Hippocampal formation (tissue), 2 donors: ENCODE data around the gene GFRA1.

ENCODE experiments used
- DNase-seq, 2 donors: peaks; one replicate each; lab custom pipeline; 2025; lab: John Stamatoyannopoulos, UW

The GFRA1 gene

DNA sequence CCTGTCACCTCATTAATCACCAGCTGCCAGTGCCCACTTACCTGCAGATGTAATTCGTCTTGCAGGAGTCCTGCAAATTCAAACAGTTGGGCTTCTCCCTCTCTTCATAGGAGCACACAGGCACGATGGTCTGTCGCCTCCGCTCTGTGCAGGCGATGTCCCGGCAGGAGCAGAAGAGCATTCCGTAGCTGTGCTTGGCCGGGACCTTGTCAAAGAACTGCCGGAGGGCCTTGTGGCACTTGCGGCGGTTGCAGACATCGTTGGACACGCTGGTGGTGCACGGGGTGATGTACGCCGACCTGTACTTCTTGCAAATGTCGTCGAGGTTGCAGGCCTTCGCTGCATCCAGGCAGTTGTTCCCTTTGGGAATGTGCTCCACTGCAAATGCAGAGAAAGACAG lies 147.8 kb downstream of the GFRA1 start:
- no peak for DNase-seq

DNA sequence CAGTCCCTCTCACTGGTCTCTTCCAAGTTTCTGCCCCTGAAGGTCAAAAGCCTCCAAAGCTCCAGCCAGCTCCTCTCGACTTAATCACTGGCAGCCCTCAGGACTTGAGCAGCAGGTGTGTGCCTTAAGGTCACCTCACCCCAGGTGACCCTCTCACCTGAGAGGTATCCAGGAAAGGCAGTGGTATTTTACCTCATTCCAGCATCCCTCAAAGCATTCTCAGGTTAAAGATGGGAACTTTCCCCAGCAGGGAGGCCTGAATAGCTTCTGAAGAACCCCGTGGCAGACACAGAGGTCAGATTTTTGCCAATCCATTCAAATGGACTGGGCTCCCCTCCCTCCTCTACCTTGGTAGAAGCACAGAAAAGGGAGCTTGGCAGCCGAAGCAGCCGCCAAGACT lies 148.2 kb downstream of the GFRA1 start:
- DNase-seq: no peak

DNA sequence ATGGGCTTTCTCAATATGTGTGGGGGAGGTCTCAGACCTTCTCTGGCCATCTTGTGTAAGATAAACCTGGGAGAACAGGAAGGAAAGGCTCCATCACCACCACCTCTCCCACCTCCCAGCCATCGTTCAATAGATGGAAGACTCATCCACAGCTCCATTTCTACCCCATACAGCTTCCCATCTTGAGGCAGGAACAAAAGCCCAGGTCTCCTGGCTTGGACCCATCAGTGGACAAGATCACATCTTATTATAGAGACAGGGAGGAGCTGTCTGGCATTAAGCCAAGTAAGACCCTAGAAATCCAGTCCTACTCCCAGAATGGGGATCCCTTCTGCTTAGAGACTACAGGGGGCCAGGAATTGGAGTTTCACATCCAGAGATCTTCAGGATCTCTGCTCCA lies 150.3 kb downstream of the GFRA1 start:
- DNase-seq: no peak

DNA sequence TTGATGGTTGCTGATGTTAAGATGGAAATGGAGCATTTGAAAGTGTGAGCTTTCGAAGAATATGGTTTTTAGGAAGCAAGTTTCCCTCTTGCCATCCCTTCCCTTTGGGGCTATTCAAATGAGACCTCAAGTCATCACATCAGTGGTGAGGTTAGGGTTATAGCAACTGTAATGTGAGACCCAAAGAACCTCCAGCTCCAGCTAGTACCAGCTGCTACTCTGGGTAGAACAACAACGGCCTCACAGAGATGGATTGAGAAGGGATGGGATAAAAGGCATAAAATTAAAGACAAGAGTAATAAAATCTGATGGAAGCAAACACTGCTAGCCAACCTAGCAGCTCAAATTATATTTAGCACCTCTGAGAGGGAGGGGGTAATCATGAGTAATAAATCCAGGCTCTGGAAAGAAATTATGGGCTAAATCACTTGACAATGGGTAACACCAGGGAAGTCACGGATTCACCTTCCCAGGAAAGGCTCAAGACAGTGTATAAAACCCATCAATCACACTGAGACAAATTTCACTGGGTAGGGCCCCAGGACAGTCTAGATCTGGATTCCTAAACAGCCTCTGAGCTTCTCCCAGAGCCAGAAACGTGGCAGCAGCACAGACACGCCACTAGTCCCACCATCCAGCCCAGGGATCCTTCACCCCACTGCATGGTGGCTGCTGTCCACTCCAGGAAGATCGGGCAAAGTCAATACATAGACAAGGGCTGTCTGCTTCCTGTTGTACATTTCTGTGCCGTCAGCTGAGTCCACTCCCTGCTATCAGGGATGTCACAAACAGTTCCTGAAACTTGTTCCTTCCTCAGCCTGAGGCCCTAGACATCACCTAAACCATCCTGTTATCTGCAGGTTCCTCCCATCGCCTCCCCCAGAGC lies 151.1 kb downstream of the GFRA1 start:
- no peak for DNase-seq

DNA sequence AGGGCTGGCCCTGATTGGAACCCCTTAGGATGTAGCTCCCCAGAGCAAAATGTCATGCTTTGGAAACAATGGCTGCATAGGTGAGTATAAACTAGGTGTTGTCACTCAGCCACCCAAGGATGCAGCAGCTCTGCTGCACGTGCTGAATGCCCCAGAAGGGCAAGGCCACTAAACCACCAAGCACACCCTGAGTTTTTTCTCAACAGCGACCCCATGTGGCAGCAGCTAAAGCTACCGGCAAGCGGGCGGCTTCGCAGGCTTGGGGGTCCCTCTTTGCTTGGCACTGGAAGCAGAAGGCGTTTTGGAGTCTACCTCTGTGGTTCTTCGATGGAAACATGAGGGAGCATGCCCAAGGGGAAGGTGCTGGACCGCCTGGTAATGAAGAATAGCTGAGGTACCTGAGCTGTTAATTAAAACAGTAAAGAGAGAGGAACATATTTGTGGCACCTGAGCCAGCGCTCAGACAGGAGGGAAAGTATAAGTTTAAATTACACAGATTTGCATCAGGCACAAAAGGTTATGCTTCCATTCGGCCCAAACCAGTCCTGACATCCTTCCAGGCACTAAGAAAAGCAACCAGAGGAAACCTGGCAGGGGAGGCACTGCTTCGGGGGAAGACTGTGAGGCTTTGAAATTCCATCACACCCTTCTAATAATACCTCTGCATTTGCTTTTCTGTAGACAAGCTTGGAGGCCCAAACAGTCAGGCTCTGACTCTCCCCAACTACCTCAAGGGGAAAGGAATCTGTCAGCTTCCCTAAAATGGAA lies 152.1 kb downstream of the GFRA1 start:
- DNase-seq: no peak

DNA sequence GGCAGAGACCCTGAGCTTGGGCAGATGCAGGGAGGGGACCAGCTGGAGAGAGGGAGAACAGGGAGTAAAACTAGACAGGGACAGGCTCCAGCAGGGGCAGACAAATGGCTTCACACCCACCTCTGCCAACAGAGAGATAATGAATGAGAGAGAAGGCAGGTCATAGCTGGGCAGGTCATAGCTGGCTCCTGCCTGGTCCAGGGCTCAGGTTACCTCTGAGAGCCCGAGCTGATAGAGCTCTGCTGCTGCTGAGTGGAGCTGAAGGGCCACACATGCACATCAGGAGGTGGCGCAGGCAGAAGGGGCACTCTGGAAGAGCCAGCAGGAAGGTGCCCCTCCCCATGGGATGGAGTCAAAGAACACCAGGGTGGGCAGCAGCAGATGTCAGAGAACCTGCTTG lies 154.2 kb downstream of the GFRA1 start:
- DNase-seq: no peak

DNA sequence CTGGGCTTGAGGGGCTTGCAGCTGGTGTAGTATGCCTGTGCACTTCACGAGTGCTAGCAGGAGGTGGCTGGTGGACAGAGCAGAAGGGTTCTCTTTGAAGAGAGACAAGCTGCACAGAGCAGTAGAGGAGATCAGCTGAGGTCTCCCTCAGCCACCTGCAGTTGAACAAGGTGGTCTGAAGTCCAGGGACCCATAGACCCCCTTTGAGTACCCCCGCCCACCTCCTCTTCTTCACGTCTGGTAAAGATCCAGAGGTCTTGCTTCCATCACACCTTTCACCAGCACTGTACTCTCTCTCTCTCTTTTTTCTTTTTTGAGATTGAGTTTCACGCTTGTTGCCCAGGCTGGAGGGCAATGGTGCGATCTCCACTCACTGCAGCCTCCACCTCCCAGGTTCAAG lies 157.2 kb downstream of the GFRA1 start:
- DNase-seq: no peak

DNA sequence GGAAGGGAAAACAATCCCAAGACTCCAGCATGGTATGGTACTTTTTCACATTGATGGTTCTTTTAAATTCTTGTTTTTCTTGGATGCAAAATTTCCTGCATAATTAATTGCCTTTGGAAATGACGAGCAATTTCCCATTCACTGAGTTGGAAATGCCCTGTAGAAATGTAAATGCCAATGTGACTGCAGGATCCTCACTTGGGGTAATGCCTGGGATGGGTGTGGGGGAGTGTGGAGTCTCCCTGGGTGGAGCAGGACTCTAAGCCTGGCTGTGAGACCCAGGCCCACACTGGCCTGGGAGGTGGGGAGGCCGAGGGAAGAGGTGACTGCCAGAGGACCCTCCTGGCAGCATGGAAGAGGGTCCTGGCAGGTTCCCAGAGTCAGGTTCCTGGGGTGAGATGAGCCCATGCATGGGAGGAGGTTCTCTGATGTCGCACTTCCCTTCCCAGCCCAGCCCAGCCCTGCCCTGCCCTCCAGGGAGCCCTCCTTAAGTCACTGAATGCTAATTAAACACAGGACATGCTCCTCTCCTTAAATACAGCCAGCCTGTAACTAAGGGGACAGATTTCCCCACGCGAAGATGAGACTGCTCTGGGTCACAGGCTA lies 157.9 kb downstream of the GFRA1 start:
- DNase-seq: no peak

DNA sequence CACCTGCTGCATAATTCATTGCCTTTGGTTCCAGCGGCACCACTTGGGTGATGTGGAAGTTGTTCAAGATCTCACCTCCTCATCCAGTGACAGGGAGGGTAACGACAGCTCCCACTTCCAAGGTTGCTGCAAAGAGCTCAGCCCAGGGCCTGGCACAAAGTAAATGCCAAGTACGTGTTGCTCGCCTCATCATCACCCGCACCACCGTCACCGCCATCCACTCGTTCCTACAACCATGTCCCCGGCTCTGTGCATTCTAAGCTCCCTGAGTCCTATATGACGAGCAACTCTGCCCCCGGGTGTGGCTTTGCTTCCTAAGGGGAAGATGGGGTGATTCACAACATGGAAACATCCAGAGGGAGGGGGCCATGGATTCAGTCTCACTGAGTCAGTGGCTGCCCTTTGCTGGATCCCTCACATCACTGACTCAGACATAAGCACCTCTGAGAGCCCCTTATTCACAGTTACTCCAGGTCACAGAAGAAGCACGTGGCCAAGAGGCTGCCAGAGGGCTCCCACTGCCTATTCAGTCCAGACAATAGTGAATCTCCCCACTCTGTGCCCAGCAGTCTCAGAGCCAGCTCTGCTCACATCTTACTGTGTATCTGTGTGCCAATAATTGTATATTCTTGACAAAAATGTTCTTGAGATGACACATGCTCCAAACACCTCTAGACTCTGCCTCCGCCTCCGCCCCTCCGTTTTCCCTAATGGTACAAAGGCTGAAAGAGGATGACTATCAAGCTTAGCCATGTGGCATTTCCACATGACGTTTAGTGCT lies 159.1 kb downstream of the GFRA1 start:
- DNase-seq: no peak

DNA sequence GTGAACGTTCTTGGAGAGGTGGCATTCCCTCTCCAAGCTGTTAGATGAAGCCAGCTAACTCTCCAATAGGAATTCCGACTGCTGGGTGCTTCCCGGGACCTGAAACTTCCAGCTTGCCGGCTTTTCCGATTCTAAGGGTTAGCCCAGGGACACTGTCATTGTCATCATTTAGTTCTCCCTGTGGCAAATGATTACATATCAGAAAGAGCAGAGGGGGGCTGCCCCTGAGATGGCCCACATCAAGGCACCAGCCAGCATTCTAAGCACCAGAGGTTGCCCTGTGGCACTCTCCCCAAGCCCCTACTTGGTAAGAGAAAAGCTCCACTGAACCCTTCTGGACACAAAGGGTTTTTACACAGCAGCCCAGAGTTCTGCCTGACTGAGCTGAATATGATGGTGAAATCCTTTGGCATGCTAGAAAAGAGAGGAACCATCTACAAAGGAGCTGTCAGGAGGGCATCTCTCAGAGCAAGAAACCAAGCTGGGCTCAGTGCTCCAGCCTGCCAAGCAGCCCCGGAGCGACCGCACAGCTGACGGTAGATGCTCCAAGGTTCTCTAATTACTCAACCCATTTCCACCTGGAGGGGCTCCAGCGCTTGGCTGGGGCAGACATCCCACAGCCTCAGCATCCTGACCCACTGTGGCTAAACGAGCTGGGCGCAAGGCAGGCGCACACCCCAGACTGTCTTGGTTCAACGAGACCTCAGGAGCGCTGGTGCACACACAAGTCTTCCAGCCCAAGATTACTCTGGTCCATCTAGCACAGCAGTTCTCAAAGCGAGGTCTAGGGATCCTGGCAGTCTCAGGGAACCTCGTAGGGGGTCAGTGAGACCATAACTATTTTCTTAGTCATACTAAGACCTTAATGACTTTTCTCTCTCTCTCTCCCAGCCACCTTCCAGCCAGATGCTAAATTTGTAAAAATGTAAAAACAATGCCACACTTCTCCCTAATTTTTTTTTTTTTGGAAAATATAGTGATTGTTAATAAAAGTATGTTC lies 160.5 kb downstream of the GFRA1 start:
- no peak for DNase-seq

DNA sequence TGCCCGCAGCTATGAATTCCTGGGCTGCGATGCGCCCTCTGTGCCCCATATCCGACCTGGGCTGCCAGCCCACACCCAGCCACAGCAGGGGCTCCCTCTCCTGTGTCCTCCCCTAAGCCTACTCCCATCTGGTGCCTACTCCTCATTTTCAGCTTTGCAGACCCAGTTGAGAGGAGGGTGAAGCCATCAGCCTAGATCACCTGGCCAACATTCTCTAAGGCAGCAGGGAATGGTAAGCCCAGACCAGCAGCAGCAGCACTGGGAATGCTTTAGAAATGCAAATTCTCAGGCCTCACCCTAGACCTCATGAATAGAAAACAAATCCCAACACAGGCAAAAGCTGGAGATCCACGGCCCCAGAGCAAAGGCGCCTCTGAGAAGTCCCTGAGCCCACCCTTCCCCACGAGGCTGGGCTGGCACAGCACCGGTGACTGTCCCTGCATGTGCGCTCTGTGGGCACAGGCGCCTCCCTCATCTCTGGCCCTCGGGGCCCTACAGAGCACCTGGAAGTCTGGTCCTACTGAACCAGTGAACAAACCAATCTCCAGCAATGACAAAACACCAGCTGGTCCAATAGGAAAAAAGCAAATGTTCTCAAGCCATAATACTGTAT lies 161.4 kb downstream of the GFRA1 start:
- DNase-seq: no peak

DNA sequence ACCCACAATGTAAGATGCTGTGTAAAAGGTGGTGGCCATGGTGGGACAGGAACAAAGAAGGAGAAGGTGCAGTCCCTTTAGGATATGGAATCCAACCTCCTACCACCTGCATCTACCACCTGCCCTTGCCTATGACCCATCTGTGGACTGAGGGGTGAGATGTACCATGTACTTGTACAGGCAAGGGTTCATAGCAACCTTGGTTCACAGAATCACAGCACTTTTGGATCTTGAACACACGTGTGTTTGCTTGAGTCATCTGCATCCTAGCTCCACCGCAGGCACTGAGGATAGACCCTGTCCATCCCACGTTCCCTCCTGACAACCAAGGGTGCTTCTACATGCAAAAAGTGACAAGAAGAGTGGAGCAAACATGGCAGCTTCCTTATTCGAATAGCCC lies 162.3 kb downstream of the GFRA1 start:
- DNase-seq: no peak

DNA sequence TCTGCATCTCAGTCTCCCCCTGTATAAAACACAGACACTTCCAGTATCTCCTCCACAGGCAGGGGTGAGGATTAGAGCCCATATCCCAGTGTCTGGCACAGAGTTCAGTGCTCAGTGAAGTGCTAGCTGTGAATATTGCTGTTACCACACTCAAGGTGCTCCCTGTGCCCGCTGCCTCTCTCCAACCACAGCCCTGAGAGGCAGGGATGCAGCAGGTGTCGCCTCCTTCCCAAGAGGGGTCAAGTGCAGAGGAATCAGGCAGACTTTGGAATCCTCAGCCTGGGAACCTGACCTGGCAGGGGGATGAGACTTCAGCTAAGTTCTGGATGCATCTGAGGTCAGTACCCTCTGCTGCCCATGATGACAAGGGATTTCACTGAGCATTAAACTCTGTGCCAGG lies 163.1 kb downstream of the GFRA1 start:
- DNase-seq: no peak

DNA sequence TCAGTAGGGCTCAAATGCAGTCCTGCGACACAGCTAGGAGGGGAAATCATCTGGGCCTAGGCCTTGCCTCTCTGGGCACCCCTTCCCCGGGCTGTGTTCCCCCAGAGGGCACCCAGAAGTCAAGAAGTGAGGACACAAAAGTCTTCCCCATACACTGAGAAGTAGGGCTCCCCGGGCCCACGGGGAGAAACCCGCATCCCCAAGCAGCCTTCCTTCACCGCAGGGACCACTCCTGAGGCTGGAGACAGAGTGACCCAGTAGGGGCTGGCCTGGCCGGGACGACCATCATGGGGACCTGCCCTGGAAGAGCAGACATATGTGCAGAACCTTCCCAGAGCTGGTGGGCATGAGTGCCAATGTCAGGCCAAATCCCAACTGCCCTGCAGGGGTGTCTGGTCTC lies 163.5 kb downstream of the GFRA1 start:
- no peak for DNase-seq

DNA sequence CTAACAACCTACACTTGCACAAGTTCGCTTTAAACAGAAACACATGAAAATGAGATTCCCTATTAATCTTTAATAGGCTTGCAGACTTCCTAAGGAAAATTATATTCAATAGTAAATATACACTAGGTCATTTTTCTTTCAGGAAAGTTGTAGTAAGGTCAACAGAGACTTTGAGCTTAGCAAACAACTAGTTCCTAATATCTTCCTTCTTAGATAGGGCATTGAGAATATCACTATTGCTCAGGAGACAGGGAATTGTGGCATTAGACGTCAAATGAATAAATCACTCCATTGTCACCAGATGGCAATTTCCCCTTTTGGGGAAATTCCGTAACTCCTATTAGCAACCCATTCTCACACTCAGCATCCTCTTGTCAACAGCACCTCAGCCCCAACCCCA lies 164.9 kb downstream of the GFRA1 start:
- DNase-seq: no peak

DNA sequence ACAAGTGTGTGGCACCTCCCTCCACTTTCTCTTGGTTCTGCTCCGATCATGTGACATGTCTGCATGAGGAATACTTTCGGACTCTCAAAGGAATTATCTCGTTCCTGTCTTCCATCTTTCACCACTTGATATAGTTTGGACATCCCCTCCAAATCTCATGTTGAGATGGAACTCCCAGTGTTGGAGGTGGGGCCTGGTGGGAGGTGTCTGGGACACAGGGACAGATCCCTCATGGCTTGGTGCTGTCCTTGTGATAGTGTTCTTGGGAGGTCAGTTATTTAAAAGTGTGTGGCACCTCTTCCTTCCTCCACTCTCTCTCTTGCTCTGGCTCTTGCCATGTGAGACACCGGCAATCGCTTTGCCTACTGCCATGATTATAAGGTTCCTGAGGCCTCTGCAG lies 166.4 kb downstream of the GFRA1 start:
- DNase-seq: no peak

DNA sequence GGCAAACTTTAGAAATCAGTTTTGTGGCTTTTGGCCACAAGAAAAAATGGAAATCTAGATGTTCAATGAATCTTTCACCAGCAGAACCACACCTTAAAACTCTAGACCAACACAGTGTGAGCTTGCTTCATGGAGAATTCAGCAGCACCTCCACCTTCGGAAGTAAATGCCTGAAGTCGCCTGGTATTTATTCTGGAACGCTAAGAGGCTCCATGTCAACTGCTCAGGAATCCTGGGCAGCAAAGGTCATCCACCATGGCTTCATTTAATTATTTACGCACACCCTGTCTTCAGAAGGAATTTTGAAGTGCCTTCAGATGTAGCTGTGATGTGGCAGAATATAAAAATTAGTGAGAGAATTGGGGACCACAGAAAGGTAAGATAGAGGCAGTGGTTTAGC lies 167.7 kb downstream of the GFRA1 start:
- DNase-seq: no peak

DNA sequence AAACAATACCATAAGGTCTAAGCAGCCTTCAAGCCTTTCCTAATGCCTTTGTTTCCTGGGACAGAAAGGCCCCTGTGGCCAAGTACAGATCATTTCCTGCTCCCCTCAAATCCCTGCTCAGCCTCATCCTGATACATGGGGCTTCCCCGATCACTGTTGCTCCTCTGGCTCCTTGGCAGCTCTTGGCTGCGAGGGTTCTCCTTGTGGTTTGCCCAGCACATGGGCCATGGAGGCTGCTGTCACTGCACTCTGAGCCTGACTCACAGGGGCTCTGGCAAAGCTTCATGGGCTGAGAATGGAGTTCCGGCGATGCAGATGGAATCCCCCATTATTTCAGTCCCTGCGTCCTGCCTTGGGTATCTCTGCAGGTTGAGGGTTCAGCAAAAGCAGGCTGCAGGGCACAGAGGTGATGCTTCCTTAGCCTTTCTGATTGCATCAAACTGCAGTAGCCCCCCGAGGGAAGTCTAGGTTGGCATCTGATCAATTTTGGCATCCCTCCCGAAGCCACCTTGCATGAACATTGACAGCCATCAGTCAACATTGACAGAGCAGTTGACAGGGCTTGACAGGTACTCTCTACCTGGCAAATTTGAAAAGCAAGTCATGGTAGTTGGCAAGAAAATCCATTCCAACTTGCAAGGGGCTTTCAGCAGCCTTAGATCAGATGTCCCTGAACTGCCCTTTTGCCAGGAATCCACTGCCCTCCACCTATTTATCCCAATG lies 168.6 kb downstream of the GFRA1 start:
- DNase-seq: no peak

DNA sequence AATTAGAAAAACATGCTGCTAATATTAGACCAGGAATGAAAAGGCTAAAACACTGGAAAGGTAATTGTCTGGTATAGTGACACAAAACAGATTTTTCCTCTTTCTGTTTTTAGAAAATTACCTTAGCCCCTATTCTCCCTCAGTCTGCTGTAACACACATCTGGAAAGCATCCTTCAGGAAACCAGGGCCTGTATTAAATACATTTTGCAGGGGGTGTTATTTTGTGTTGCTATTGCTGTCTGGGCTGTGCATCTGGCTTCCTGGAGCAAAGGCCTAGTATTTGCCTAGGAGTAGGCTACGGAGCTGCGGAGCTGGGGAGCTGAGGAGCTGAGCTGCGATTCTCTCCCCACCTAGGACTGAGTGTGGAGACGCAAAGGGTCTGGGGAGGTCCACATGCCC lies 169.3 kb downstream of the GFRA1 start:
- DNase-seq: no peak
